Lung (tissue), 12 donors: Measurements from ENCODE around the gene MRTFB. TPM values are rescaled to one million over a fixed set of nuclear protein-coding genes. Genes with fewer than 3 reads are reported as not detected.

Experiments
- ATAC-seq: fragments of 200-7000 bp; cut with Tn5 transposase; one replicate; pipeline ENCODE4 v1.9.1; 2020; ENCODE audit warnings: moderate number of reproducible peaks; ENCODE audit not compliant: insufficient read depth, low FRiP score
- DNase-seq, 3 donors: peaks; one replicate each; pipeline ENCODE4 v3.0.0-alpha.2; 2013 to 2017
- H3K27ac ChIP-seq, 2 donors: one replicate each; pipeline ENCODE4 v1.5.1; 2013; ENCODE audit warnings: mild to moderate bottlenecking in 2 of 2, moderate library complexity in 2 of 2, control low read depth in 1 of 2, inconsistent platforms in 1 of 2, low read depth in 1 of 2, low read length in 1 of 2
- H3K27me3 ChIP-seq, 3 donors: one replicate each; pipeline ENCODE4 v1.5.1; 2013; ENCODE audit warnings: low read length in 2 of 3; ENCODE audit not compliant: control insufficient read depth in 3 of 3, insufficient read depth in 3 of 3
- H3K36me3 ChIP-seq, 4 donors: one replicate each; pipeline ENCODE4 v1.5.1; 2013; ENCODE audit warnings: low read length in 4 of 4, mild to moderate bottlenecking in 1 of 4, moderate library complexity in 1 of 4; ENCODE audit not compliant: control insufficient read depth in 4 of 4, insufficient read depth in 4 of 4
- H3K4me1 ChIP-seq, 5 donors: one replicate each; pipeline ENCODE4 v1.5.1; 2013; ENCODE audit warnings: low read length in 5 of 5, mild to moderate bottlenecking in 2 of 5, moderate library complexity in 1 of 5; ENCODE audit not compliant: control insufficient read depth in 5 of 5, insufficient read depth in 5 of 5
- H3K4me3 ChIP-seq: one replicate; pipeline ENCODE4 v1.5.1; 2013; ENCODE audit warnings: mild to moderate bottlenecking, control low read depth, moderate library complexity
- H3K9ac ChIP-seq, 2 donors: one replicate each; pipeline ENCODE4 v1.5.1; 2013; ENCODE audit warnings: low read length in 2 of 2, control low read depth in 1 of 2; ENCODE audit not compliant: insufficient read depth in 1 of 2
- H3K9me3 ChIP-seq, 4 donors: one replicate each; pipeline ENCODE4 v1.5.1; 2013; ENCODE audit warnings: low read length in 3 of 4, mild to moderate bottlenecking in 1 of 4, moderate library complexity in 1 of 4; ENCODE audit not compliant: control insufficient read depth in 4 of 4, insufficient read depth in 3 of 4
- CTCF ChIP-seq: IDR thresholded peaks from 2 replicates; pipeline ENCODE4 v1.5.1; 2012; ENCODE audit warnings: mild to moderate bottlenecking; ENCODE audit errors: control extremely low read depth, extremely low read depth
- WGBS, 2 donors: extraction: QIAGEN DNeasy Blood & Tissue Kit; methylation state at CpG; one replicate each; pipeline ENCODE4 v1.1.7; 2013; 5-methylcytosine and 5-hydroxymethylcytosine counted together
- polyA plus RNA-seq, 2 donors: library from polyadenylated mRNA; stranded (reverse); fragments of 200-250 nt; gene quantifications; one replicate each; pipeline ENCODE4 v1.2.1, GENCODE V29; 2013
- total RNA-seq, 2 donors: library from RNA; depleted of rRNA in 1 of 2; stranded (reverse); fragments of >200 nt in 1 of 2; gene quantifications; one replicate each; pipeline ENCODE4 v1.2.1, GENCODE V29; 2014 to 2021
- donor health status: control.
- donor health status: control.
- donor health status: Bipolar disorder and iron deficiency.
- donor health status: healthy.
- donor health status: DM: yes; HTN: yes; CAD: no.

Gene MRTFB
- total and polyA plus RNA-seq, 4 donors: 8.8 to 50.9 (median 27.8) TPM

GRCh38 chr16:14252860-14253259, 181.7 kb downstream of the MRTFB start:
- ATAC-seq: no peak
- Histone ChIP-seq H3K9me3 (no peaks in the 10 kb centered on the region), H3K36me3 (peaks cover 19 to 57% (median 37%) of the 10 kb centered on the region in 4 donors), H3K4me1 (no peaks in the 10 kb centered on the region), H3K4me3 (no peak overlapping the region), H3K9ac (no peak overlapping the region), H3K27ac (no peak overlapping the region), H3K27me3 (no peaks in the 10 kb centered on the region)
- no peak for TF ChIP-seq CTCF
- DNase-seq: no peak

GRCh38 chr16:14263011-14263410, 191.9 kb downstream of the MRTFB start:
- Histone ChIP-seq H3K4me1 (no peaks in the 10 kb centered on the region), H3K27ac (no peak overlapping the region), H3K4me3 (no peak overlapping the region), H3K9me3 (no peaks in the 10 kb centered on the region), H3K27me3 (no peaks in the 10 kb centered on the region), H3K36me3 (peaks cover 19 to 54% (median 26%) of the 10 kb centered on the region in 4 donors), H3K9ac (no peak overlapping the region)
- no peak for TF ChIP-seq CTCF
- 91 to 94% methylated on average over 5 of the region's 5 CpGs for WGBS, 2 donors
- ATAC-seq (no peak), DNase-seq (no peak)

GRCh38 chr16:14263769-14264168, 192.7 kb downstream of the MRTFB start:
- Histone ChIP-seq H3K9me3 (no peaks in the 10 kb centered on the region), H3K36me3 (peaks cover 17 to 49% (median 24%) of the 10 kb centered on the region in 4 donors), H3K9ac (no peak overlapping the region), H3K4me1 (no peaks in the 10 kb centered on the region), H3K27me3 (no peaks in the 10 kb centered on the region), H3K4me3 (no peak overlapping the region), H3K27ac (no peak overlapping the region)
- no peak for ATAC-seq
- 95 to 98% methylated on average over 8 of the region's 8 CpGs for WGBS, 2 donors
- DNase-seq: no peak
- TF ChIP-seq CTCF: no peak

DNA sequence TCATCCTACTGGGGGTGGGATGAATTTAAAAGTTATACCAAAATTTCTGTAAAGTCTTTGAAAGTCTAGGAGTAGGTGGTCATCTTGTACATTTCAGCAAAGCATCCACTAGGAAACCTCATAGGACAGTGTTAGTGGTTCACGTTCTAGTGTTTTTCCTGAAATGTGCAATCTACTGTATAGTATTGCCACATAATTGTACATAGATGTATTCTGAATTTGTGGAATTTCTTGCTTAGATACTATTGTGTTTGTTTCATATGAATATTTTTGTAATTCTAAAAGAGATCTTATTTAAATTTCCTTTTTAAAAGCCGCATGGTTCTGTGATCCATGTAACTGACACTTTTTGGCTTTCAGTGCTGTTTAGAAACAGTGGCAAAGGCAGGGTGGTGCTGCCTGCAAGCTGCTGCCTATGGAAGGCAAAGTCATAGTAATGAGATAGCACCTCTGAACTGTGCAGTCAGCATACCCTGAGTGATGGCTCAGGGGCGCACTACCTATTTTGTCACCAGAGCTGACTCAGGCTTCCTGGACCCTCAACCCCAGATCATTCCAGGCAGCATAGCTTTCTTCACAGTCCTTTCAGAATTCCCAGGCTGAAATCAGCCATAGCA, 193.3 kb downstream of the MRTFB start:
- no peak for TF ChIP-seq CTCF
- Histone ChIP-seq H3K27me3 (no peaks in the 10 kb centered on the region), H3K4me1 (no peaks in the 10 kb centered on the region), H3K9me3 (peaks cover 0 to 2% (median 0%) of the 10 kb centered on the region in 4 donors), H3K9ac (no peak overlapping the region), H3K27ac (no peak overlapping the region), H3K4me3 (no peak overlapping the region), H3K36me3 (peaks cover 17 to 48% (median 25%) of the 10 kb centered on the region in 4 donors)
- ATAC-seq (no peak), DNase-seq (no peak)
- WGBS, 2 donors: 91 to 94% methylated on average over 3 of the region's 3 CpGs
